Naive thymus-derived CD4-positive, alpha-beta T cell (primary cell): Measurements from ENCODE around the gene INF2. TPM values are rescaled to one million over a fixed set of nuclear protein-coding genes. Genes with fewer than 3 reads are reported as not detected.

Experiments
- ATAC-seq: fragments of 150-1000 bp; cut with Tn5 transposase; 2 replicates; pipeline ENCODE4 v1.10.0; 2021; ENCODE audit warnings: mild to moderate bottlenecking, moderate library complexity
- CTCF ChIA-PET: fragments of 350-600 bp; sonication (Branson Sonifier 250); formaldehyde crosslinking; loops from one replicate; lab custom pipeline; 2021; ENCODE audit warnings: antibody characterized with exemption; lab: Charles Lee
- POLR2A ChIA-PET: fragments of 350-600 bp; sonication (Branson Sonifier 250); formaldehyde crosslinking; loops from one replicate; lab custom pipeline; 2021; ENCODE audit warnings: antibody characterized with exemption, inconsistent platforms; lab: Charles Lee
- DNase-seq, 9 donors: peaks; one replicate each; pipeline versions ENCODE4 v3.0.0 to v3.0.0-alpha.2; 2020 to 2022; ENCODE audit warnings: mixed read lengths in 1 of 9
- H3K27ac ChIP-seq: one replicate; pipeline ENCODE4 v1.7.0; 2013; ENCODE audit warnings: mild to moderate bottlenecking, low read depth, low read length, moderate library complexity
- H3K27me3 ChIP-seq, 2 donors: one replicate each; pipeline ENCODE4 v1.7.0; 2013; ENCODE audit warnings: low read length in 2 of 2, mild to moderate bottlenecking in 2 of 2, moderate library complexity in 2 of 2; ENCODE audit not compliant: control insufficient read depth in 2 of 2, insufficient read depth in 2 of 2
- H3K36me3 ChIP-seq, 3 experiments: 1 replicate in 2 of 3; 2 replicates in 1 of 3; pipeline ENCODE4 v1.7.0; 2013; ENCODE audit warnings: low read length in 3 of 3, mild to moderate bottlenecking in 3 of 3, moderate library complexity in 1 of 3; ENCODE audit not compliant: insufficient read depth in 3 of 3, control insufficient read depth in 2 of 3
- H3K4me1 ChIP-seq, 2 donors: one replicate each; pipeline ENCODE4 v1.7.0; 2013; ENCODE audit warnings: low read length in 2 of 2, mild to moderate bottlenecking in 2 of 2, moderate library complexity in 1 of 2; ENCODE audit not compliant: control insufficient read depth in 2 of 2, insufficient read depth in 2 of 2
- H3K4me3 ChIP-seq: 2 replicates; pipeline ENCODE4 v1.7.0; 2013; ENCODE audit warnings: mild to moderate bottlenecking, low read length
- H3K9me3 ChIP-seq, 3 experiments: 1 replicate in 2 of 3; 2 replicates in 1 of 3; pipeline ENCODE4 v1.7.0; 2013; ENCODE audit warnings: low read length in 3 of 3; ENCODE audit not compliant: control insufficient read depth in 2 of 3
- H3K27ac Mint-ChIP-seq, 9 donors: one replicate each; pipeline ENCODE4 v1.8.0; 2020 to 2022; ENCODE audit warnings: mixed read lengths in 9 of 9, mild to moderate bottlenecking in 8 of 9, moderate library complexity in 5 of 9, inconsistent platforms in 2 of 9
- H3K27me3 Mint-ChIP-seq, 5 donors: one replicate each; pipeline ENCODE4 v1.8.0; 2021 to 2022; ENCODE audit warnings: mixed read lengths in 5 of 5, mild to moderate bottlenecking in 1 of 5
- H3K36me3 Mint-ChIP-seq, 5 donors: one replicate each; pipeline ENCODE4 v1.8.0; 2020 to 2022; ENCODE audit warnings: mixed read lengths in 5 of 5, mild to moderate bottlenecking in 3 of 5, inconsistent platforms in 1 of 5
- H3K4me1 Mint-ChIP-seq, 7 donors: one replicate each; pipeline ENCODE4 v1.8.0; 2020 to 2022; ENCODE audit warnings: mixed read lengths in 7 of 7, mild to moderate bottlenecking in 3 of 7, inconsistent platforms in 1 of 7
- H3K4me3 Mint-ChIP-seq, 10 donors: one replicate each; pipeline ENCODE4 v1.8.0; 2020 to 2022; ENCODE audit warnings: mild to moderate bottlenecking in 10 of 10, mixed read lengths in 10 of 10, moderate library complexity in 6 of 10, inconsistent platforms in 2 of 10
- H3K9me3 Mint-ChIP-seq, 11 donors: one replicate each; pipeline ENCODE4 v1.8.0; 2020 to 2022; ENCODE audit warnings: mixed read lengths in 11 of 11, mild to moderate bottlenecking in 4 of 11, inconsistent platforms in 1 of 11, moderate library complexity in 1 of 11
- intact Hi-C, 2 donors: fragments of 100-400 bp; cut with micrococcal nuclease; formaldehyde crosslinking; loops; one replicate each; pipeline ENCODE4 v1.15.1; 2023
- polyA plus RNA-seq, 2 donors: library from polyadenylated mRNA; unstranded; fragments of 300-500 nt; fragmentation: Illumina TruSeq; gene quantifications; one replicate each; pipeline ENCODE4 v1.2.3, GENCODE V29; 2021
- total RNA-seq, 6 experiments: library from RNA in 5 of 6; stranded (reverse) in 5 of 6; gene quantifications; 1 replicate in 5 of 6; 2 replicates in 1 of 6; pipeline ENCODE4 v1.2.3 and lab custom pipeline; 2021 to 2026

INF2 gene
- total and polyA plus RNA-seq, 7 experiments from 2014 or later, result 5.8 to 140 (median 75.1) TPM

DNA sequence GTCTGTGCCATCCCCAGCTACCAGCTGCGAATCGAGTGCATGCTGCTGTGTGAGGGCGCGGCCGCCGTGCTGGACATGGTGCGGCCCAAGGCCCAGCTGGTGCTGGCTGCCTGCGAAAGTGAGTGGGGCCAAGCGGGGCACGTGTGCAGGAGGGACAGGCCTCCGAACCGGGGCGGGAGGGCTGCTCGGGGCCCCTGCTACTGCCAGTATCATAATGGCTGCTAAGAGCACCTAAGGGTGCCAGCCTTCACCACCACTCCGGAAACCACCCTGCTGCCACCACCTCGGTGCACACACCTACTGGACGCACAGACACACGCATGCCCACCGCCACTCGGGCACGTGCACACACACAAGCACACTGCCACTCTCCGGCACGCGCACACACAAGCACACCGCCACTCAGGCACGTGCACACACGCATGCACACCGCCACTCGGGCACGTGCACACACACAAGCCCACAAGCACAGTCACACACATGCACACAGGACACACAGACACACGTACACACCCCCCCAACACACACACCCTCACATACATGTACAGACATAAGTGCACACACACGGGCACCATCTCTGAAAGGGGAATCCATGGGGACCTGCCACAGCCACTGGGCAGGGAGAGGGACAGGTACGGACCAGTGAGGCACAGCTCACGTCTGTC, 20.8 kb downstream of the INF2 start:
- ChIA-PET POLR2A (no interaction called here), CTCF (interaction anchor here (1.3 to 1.7 kb wide), 5 partner anchors 26 to 59 kb away, joined by 3 to 14 read pairs (median 5); no protein-coding TSS in a partner anchor)
- Histone ChIP-seq H3K4me3 (no peak overlapping the region), H3K9me3 (no peaks in the 10 kb centered on the region), H3K27ac (no peak overlapping the region), H3K4me1 (no peaks in the 10 kb centered on the region), H3K27me3 (no peaks in the 10 kb centered on the region), H3K36me3 (peaks cover 0 to 66% (median 7%) of the 10 kb centered on the region in 3 experiments)
- peaks cover 0 to 5% (median 3%) of the 10 kb centered on the region in 5 donors for H3K36me3 Mint-ChIP-seq
- intact Hi-C loops, result no loop called here
- peaks cover 0 to 5% (median 4%) of the 10 kb centered on the region in 7 donors for H3K4me1 Mint-ChIP-seq
- no peak overlapping the region for H3K4me3 Mint-ChIP-seq
- ATAC-seq (no peak), DNase-seq (no peak)
- no peaks in the 10 kb centered on the region for H3K27me3 Mint-ChIP-seq
- peak overlapping the region in 1 of 9 donors; percentile 78 for H3K27ac Mint-ChIP-seq
- no peaks in the 10 kb centered on the region for H3K9me3 Mint-ChIP-seq

DNA sequence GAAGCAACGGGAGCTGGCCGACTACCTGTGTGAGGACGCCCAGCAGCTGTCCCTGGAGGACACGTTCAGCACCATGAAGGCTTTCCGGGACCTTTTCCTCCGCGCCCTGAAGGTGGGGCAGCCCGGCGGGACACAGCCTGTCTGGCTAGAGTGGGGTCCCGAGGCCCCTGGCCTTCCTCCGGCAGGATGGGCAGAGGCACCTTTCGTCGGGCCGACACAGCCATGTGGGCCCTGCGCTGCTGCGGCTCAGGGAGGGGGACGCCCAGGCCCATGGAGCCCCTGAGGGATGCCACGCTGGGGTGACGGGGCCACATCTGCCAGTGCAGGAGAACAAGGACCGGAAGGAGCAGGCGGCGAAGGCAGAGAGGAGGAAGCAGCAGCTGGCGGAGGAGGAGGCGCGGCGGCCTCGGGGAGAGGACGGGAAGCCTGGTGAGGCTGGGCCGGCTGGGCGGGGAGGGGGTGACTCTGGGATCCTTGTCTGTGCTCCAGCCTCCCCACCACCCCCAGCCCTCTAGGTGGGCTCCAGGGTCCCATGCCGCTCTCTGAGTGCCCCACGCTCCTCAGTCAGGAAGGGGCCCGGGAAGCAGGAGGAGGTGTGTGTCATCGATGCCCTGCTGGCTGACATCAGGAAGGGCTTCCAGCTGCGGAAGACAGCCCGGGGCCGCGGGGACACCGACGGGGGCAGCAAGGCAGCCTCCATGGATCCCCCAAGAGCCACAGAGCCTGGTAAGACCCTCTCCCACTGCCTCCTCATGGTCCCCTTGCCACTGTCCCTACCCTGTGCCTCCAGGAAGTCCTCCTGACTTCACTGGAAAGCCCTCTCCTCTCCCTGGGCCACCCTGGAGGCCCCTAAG, 23.7 kb downstream of the INF2 start:
- CTCF ChIA-PET, result no interaction called here
- peaks cover 0 to 8% (median 4%) of the 10 kb centered on the region in 7 donors for H3K4me1 Mint-ChIP-seq
- H3K9me3 Mint-ChIP-seq, result no peaks in the 10 kb centered on the region
- no peak overlapping the region for H3K27ac ChIP-seq
- intact Hi-C loops, result no loop called here
- no peaks in the 10 kb centered on the region for H3K4me1 ChIP-seq
- POLR2A ChIA-PET, result interaction anchor here (0.7 kb wide), 1 partner anchor 17 kb away, joined by 3 read pairs; no protein-coding TSS in a partner anchor
- peaks cover 0 to 10% (median 3%) of the 10 kb centered on the region in 5 donors for H3K36me3 Mint-ChIP-seq
- ATAC-seq (no peak), DNase-seq (no peak)
- H3K27me3 ChIP-seq, result no peaks in the 10 kb centered on the region
- no peak overlapping the region for H3K27ac Mint-ChIP-seq
- no peaks in the 10 kb centered on the region for H3K27me3 Mint-ChIP-seq
- no peak overlapping the region for H3K4me3 Mint-ChIP-seq
- no peaks in the 10 kb centered on the region for H3K9me3 ChIP-seq
- H3K4me3 ChIP-seq, result no peak overlapping the region
- peaks cover 0 to 71% (median 7%) of the 10 kb centered on the region in 3 experiments for H3K36me3 ChIP-seq

DNA sequence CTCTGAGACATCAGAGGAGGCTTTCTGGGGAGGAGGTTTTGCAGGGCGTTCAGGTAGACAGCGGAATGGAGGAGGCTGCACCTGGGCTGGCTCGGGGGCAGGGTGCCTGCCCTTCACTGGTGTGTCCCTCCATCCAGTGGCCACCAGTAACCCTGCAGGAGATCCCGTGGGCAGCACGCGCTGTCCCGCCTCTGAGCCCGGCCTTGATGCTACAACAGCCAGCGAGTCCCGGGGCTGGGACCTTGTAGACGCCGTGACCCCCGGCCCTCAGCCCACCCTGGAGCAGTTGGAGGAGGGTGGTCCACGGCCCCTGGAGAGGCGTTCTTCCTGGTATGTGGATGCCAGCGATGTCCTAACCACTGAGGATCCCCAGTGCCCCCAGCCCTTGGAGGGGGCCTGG, 24.6 kb downstream of the INF2 start:
- no peaks in the 10 kb centered on the region for H3K9me3 ChIP-seq
- H3K27ac Mint-ChIP-seq, result no peak overlapping the region
- no peaks in the 10 kb centered on the region for H3K27me3 ChIP-seq
- H3K4me3 Mint-ChIP-seq, result no peak overlapping the region
- H3K27ac ChIP-seq, result no peak overlapping the region
- peaks cover 0 to 75% (median 7%) of the 10 kb centered on the region in 3 experiments for H3K36me3 ChIP-seq
- no peaks in the 10 kb centered on the region for H3K4me1 ChIP-seq
- POLR2A ChIA-PET, result no interaction called here
- peaks cover 0 to 8% (median 3%) of the 10 kb centered on the region in 5 donors for H3K36me3 Mint-ChIP-seq
- ATAC-seq (no peak), DNase-seq (no peak)
- no peaks in the 10 kb centered on the region for H3K27me3 Mint-ChIP-seq
- intact Hi-C loops, result no loop called here
- CTCF ChIA-PET, result no interaction called here
- no peak overlapping the region for H3K4me3 ChIP-seq
- H3K9me3 Mint-ChIP-seq, result no peaks in the 10 kb centered on the region
- H3K4me1 Mint-ChIP-seq, result peaks cover 0 to 4% (median 0%) of the 10 kb centered on the region in 7 donors

DNA sequence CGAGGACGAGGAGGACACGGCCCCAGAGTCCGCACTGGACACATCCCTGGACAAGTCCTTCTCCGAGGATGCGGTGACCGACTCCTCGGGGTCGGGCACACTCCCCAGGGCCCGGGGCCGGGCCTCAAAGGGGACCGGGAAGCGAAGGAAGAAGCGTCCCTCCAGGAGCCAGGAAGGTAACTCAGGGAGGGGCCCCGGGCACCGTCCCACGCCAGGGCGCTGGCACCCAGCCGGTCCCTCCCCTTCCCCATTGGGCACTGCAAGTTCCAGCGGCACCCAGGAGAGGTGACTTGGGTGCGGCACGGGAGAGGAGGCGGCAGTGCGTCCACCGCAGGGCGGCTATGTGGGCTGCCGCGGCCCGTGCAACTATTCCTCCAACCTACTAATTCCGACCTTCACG, 25.3 kb downstream of the INF2 start:
- intact Hi-C loops, result no loop called here
- Mint-ChIP-seq H3K27ac (no peak overlapping the region), H3K4me1 (peaks cover 0 to 4% (median 0%) of the 10 kb centered on the region in 7 donors), H3K36me3 (peaks cover 0 to 8% (median 3%) of the 10 kb centered on the region in 5 donors), H3K9me3 (no peaks in the 10 kb centered on the region), H3K4me3 (no peak overlapping the region), H3K27me3 (no peaks in the 10 kb centered on the region)
- Histone ChIP-seq H3K9me3 (no peaks in the 10 kb centered on the region), H3K4me1 (no peaks in the 10 kb centered on the region), H3K36me3 (peaks cover 0 to 78% (median 7%) of the 10 kb centered on the region in 3 experiments), H3K27ac (no peak overlapping the region), H3K27me3 (no peaks in the 10 kb centered on the region), H3K4me3 (no peak overlapping the region)
- POLR2A ChIA-PET, result no interaction called here
- CTCF ChIA-PET, result no interaction called here
- DNase-seq (no peak), ATAC-seq (no peak)

DNA sequence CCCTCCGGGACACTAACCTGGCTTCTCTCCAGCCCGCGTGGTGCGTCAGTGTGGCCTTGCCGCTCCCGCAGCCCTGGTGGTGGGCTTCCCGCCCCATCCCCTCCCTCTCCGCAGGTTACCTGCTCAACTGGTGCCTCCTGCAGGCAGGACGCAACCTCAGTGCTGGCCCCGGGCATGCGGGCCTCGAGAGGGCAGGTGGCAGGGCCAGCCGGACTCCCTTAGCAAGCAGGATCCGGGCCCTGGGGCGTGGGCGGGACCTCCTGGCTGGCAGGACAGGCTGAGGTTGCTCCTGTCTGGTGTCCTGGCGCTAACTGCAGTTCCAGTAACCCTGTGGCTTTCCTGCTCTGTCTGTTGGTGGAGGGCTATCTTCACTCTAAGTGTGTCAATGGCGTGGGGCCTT, 26.0 kb downstream of the INF2 start:
- H3K27me3 ChIP-seq, result no peaks in the 10 kb centered on the region
- H3K36me3 Mint-ChIP-seq, result peaks cover 0 to 9% (median 0%) of the 10 kb centered on the region in 5 donors
- no peaks in the 10 kb centered on the region for H3K27me3 Mint-ChIP-seq
- ChIA-PET CTCF (no interaction called here), POLR2A (no interaction called here)
- H3K4me1 Mint-ChIP-seq, result peaks cover 0 to 7% (median 0%) of the 10 kb centered on the region in 7 donors
- H3K4me1 ChIP-seq, result no peaks in the 10 kb centered on the region
- no peak overlapping the region for H3K27ac Mint-ChIP-seq
- no peaks in the 10 kb centered on the region for H3K9me3 Mint-ChIP-seq
- H3K4me3 ChIP-seq, result no peak overlapping the region
- DNase-seq (no peak), ATAC-seq (no peak)
- H3K36me3 ChIP-seq, result peaks cover 0 to 70% (median 7%) of the 10 kb centered on the region in 3 experiments
- intact Hi-C loops, result no loop called here
- H3K4me3 Mint-ChIP-seq, result no peak overlapping the region
- no peaks in the 10 kb centered on the region for H3K9me3 ChIP-seq
- no peak overlapping the region for H3K27ac ChIP-seq

DNA sequence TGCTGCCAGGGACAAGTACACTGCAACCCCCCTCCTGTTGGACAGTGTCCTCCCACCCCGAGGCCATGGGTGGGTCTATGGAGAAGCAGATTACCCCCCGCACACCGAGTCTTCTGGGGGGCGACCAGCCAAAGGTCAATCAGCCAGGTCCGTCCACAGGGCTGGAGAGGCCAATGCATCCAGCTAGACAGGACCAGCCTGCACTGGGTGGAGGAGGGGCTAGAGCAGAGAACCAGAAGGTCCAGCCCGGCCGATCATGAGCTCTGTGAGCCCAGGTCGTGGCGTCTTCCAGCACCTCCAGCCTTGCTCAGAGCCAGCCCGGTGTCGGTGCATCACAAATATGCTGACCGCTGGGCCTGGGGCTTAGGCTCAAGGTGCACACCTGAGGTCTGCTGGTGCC, 26.5 kb downstream of the INF2 start:
- DNase-seq (no peak), ATAC-seq (no peak)
- Mint-ChIP-seq H3K9me3 (no peaks in the 10 kb centered on the region), H3K27me3 (no peaks in the 10 kb centered on the region), H3K4me3 (no peak overlapping the region), H3K36me3 (peaks cover 0 to 8% (median 0%) of the 10 kb centered on the region in 5 donors), H3K27ac (peak overlapping the region in 1 of 9 donors; percentile 36), H3K4me1 (peaks cover 0 to 7% (median 0%) of the 10 kb centered on the region in 7 donors)
- Histone ChIP-seq H3K4me3 (no peak overlapping the region), H3K36me3 (peaks cover 0 to 66% (median 7%) of the 10 kb centered on the region in 3 experiments), H3K4me1 (no peaks in the 10 kb centered on the region), H3K27me3 (no peaks in the 10 kb centered on the region), H3K9me3 (no peaks in the 10 kb centered on the region), H3K27ac (no peak overlapping the region)
- ChIA-PET POLR2A (no interaction called here), CTCF (no interaction called here)
- intact Hi-C loops, result no loop called here
